ENCODE data around the gene CIB1. TPM values are rescaled to one million over a fixed set of nuclear protein-coding genes. Genes with fewer than 3 reads are reported as not detected.

The CIB1 gene
- total RNA-seq, 4 donors from 2014 or later, result 9.5 to 80.7 (median 49.2) TPM

GRCh38 chr15:90205050-90205848 is 28.5 kb downstream of the CIB1 start:
- peaks cover 0 to 5% of the 10 kb centered on the region in 2 donors for H3K4me1 ChIP-seq
- no peaks in the 10 kb centered on the region for H3K9me3 ChIP-seq
- intact Hi-C loops (cut with DNase I; ENCODE audit: low total_unique reads), result no loop called here
- DNase-seq, result no peak
- no peaks in the 10 kb centered on the region for H3K27me3 ChIP-seq
- TF ChIP-seq CTCF (IDR thresholded peaks at IDR 0.05) (no peak), POLR2A (IDR thresholded peaks at IDR 0.05) (no peak)
- no peak overlapping the region for H3K4me3 ChIP-seq
- no peaks in the 10 kb centered on the region for H3K36me3 ChIP-seq
- no peak overlapping the region for H3K27ac ChIP-seq

GRCh38 chr15:90203922-90204321 is 29.8 kb downstream of the CIB1 start:
- Histone ChIP-seq H3K4me3 (no peak overlapping the region), H3K4me1 (peaks cover 0 to 5% of the 10 kb centered on the region in 2 donors), H3K27ac (no peak overlapping the region), H3K27me3 (no peaks in the 10 kb centered on the region), H3K9me3 (no peaks in the 10 kb centered on the region), H3K36me3 (no peaks in the 10 kb centered on the region)
- intact Hi-C loops (cut with DNase I; ENCODE audit: low total_unique reads), result no loop called here
- DNase-seq, result peak in 1 of 2 donors; percentile 43
- TF ChIP-seq POLR2A (IDR thresholded peaks at IDR 0.05) (no peak), CTCF (IDR thresholded peaks at IDR 0.05) (no peak)

GRCh38 chr15:90203473-90203872 is 30.3 kb downstream of the CIB1 start:
- Histone ChIP-seq H3K4me3 (no peak overlapping the region), H3K4me1 (peaks cover 0 to 5% of the 10 kb centered on the region in 2 donors), H3K27ac (no peak overlapping the region)

GRCh38 chr15:90202929-90203328 is 30.8 kb downstream of the CIB1 start:
- intact Hi-C loops (cut with DNase I; ENCODE audit: low total_unique reads), result no loop called here
- no peak overlapping the region for H3K4me3 ChIP-seq
- no peaks in the 10 kb centered on the region for H3K36me3 ChIP-seq
- H3K9me3 ChIP-seq, result no peaks in the 10 kb centered on the region
- H3K4me1 ChIP-seq, result peaks cover 0 to 5% of the 10 kb centered on the region in 2 donors
- H3K27ac ChIP-seq, result no peak overlapping the region
- DNase-seq, result no peak
- no peak for TF ChIP-seq POLR2A (IDR thresholded peaks at IDR 0.05)
- no peaks in the 10 kb centered on the region for H3K27me3 ChIP-seq

More at GRCh38 chr15:90203473-90203872, 30.3 kb downstream of the CIB1 start:
- TF ChIP-seq POLR2A (IDR thresholded peaks at IDR 0.05), result no peak
- TF ChIP-seq CTCF (IDR thresholded peaks at IDR 0.05), result no peak
- DNase-seq, result no peak
- intact Hi-C loops (cut with DNase I; ENCODE audit: low total_unique reads), result no loop called here
- Histone ChIP-seq H3K36me3 (no peaks in the 10 kb centered on the region), H3K27me3 (no peaks in the 10 kb centered on the region), H3K9me3 (no peaks in the 10 kb centered on the region)

- Histone ChIP-seq H3K4me1 (peaks cover 0 to 5% of the 10 kb centered on the region in 2 donors), H3K36me3 (no peaks in the 10 kb centered on the region)
Measured at GRCh38 chr15:90201944-90202375, 31.8 kb downstream of the CIB1 start.

More at GRCh38 chr15:90201944-90202375, 31.8 kb downstream of the CIB1 start:
- Histone ChIP-seq H3K27ac (no peak overlapping the region), H3K4me3 (peak overlapping the region; percentile 43 to 74), H3K9me3 (no peaks in the 10 kb centered on the region), H3K27me3 (no peaks in the 10 kb centered on the region)
- no peak for DNase-seq
- no peak for TF ChIP-seq POLR2A (IDR thresholded peaks at IDR 0.05)
- TF ChIP-seq CTCF (IDR thresholded peaks at IDR 0.05), result no peak
- intact Hi-C loops (cut with DNase I; ENCODE audit: low total_unique reads), result no loop called here

All from uterus (tissue), 4 donors.